Stomach (tissue), 9 donors: ENCODE results near the gene SEMA3F. TPM values are rescaled to one million over a fixed set of nuclear protein-coding genes. Genes with fewer than 3 reads are reported as not detected.

Experiments
- DNase-seq, 2 donors: peaks; one replicate each; pipeline versions ENCODE4 v3.0.0 to v3.0.0-alpha.2; 2013 to 2019
- H3K27ac ChIP-seq, 5 donors: fragments of 200-600 bp in 4 of 5; sonication (generic) in 4 of 5; one replicate each; pipeline ENCODE4 v1.5.1; 2013 to 2019; ENCODE audit warnings: mild to moderate bottlenecking in 1 of 5, moderate library complexity in 1 of 5
- H3K27me3 ChIP-seq, 3 donors: fragments of 200-600 bp; sonication (generic); one replicate each; pipeline ENCODE4 v1.5.1; 2017 to 2019; ENCODE audit warnings: mixed run types in 1 of 3
- H3K36me3 ChIP-seq, 4 donors: fragments of 200-600 bp; sonication (generic); 1 replicate in 3 of 4; 2 replicates in 1 of 4; pipeline ENCODE4 v1.5.1; 2016 to 2019
- H3K4me1 ChIP-seq, 4 donors: fragments of 200-600 bp; sonication (generic); one replicate each; pipeline ENCODE4 v1.5.1; 2016 to 2019
- H3K4me3 ChIP-seq, 4 donors: fragments of 200-600 bp; sonication (generic) in 3 of 4; one replicate each; pipeline ENCODE4 v1.5.1; 2016 to 2019; ENCODE audit warnings: mild to moderate bottlenecking in 1 of 4
- H3K9me3 ChIP-seq, 4 donors: fragments of 200-600 bp; sonication (generic); one replicate each; pipeline ENCODE4 v1.5.1; 2016 to 2019
- CTCF ChIP-seq, 7 experiments: fragments of 450-650 bp in 4 of 7; fragments of 200-600 bp in 3 of 7; sonication (generic) in 3 of 7; IDR thresholded peaks; one replicate each; pipeline ENCODE4 v1.5.1; 2016 to 2019; ENCODE audit warnings: antibody characterized with exemption in 7 of 7, control low read depth in 2 of 7, mild to moderate bottlenecking in 1 of 7
- EP300 ChIP-seq: sonication (generic); formaldehyde crosslinking; IDR thresholded peaks from one replicate; pipeline ENCODE4 v1.6.1; 2017; ENCODE audit warnings: antibody characterized with exemption
- POLR2A ChIP-seq, 4 donors: fragments of 450-650 bp; IDR thresholded peaks; one replicate each; pipeline ENCODE4 v1.6.1; 2016; ENCODE audit warnings: antibody characterized with exemption in 4 of 4, control low read depth in 2 of 4, mild to moderate bottlenecking in 1 of 4, moderate library complexity in 1 of 4
- POLR2AphosphoS5 ChIP-seq, 3 donors: sonication (generic); formaldehyde crosslinking; IDR thresholded peaks; one replicate each; pipeline ENCODE4 v1.6.1; 2016; ENCODE audit warnings: antibody characterized with exemption in 3 of 3
- WGBS, 5 donors: extraction: QIAGEN DNeasy Blood & Tissue Kit in 3 of 5; methylation state at CpG; one replicate each; pipeline versions ENCODE4 v1.1.5 to v1.1.7; 2013 to 2018; 5-methylcytosine and 5-hydroxymethylcytosine counted together
- intact Hi-C: fragments of 100-400 bp; cut with DNase I; formaldehyde crosslinking; loops from one replicate; pipeline ENCODE4 v1.15.1; 2023; ENCODE audit warnings: low total_unique reads
- polyA plus RNA-seq, 3 donors: library from polyadenylated mRNA; stranded (reverse); fragments of 200-250 nt; gene quantifications; one replicate each; pipeline ENCODE4 v1.2.3, GENCODE V29; 2013
- total RNA-seq, 5 donors: library from RNA; depleted of rRNA; stranded (reverse); fragments of >200 nt; gene quantifications; one replicate each; pipeline versions ENCODE4 v1.1.0 to v1.2.3, GENCODE V29; 2014 to 2016
- donor health status: healthy with polysubstance abuse.
- donor health status: Bipolar disorder and iron deficiency.
- donor health status: healthy.

SEMA3F gene
- total and polyA plus RNA-seq, 8 donors = 8.9 to 34.5 (median 22.9) TPM

- 0 to 4% (median 3%) methylated on average over 2 to 34 of the region's 34 CpGs for WGBS, 5 donors
- Histone ChIP-seq H3K27ac (peak overlapping the region in 4 of 5 donors; percentile 5 to 90 (median 84)), H3K9me3 (no peaks in the 10 kb centered on the region), H3K27me3 (peaks cover 0 to 39% (median 12%) of the 10 kb centered on the region in 3 donors), H3K36me3 (no peaks in the 10 kb centered on the region), H3K4me1 (peaks cover 34 to 73% (median 69%) of the 10 kb centered on the region in 4 donors), H3K4me3 (peak overlapping the region; percentile 59 to 73 (median 64))
- intact Hi-C loops = no loop called here
- TF ChIP-seq POLR2A (IDR thresholded peaks at IDR 0.05) (no peak), CTCF (IDR thresholded peaks at IDR 0.05) (peak in 1 of 7 experiments; percentile 15), POLR2AphosphoS5 (IDR thresholded peaks at IDR 0.05) (no peak), EP300 (no peak)
- no peak for DNase-seq
These were observed 666 bp upstream of the SEMA3F start for GRCh38 chr3:50154476-50154839.

- H3K4me1 ChIP-seq = peaks cover 45 to 76% (median 75%) of the 10 kb centered on the region in 4 donors
- TF ChIP-seq POLR2A (IDR thresholded peaks at IDR 0.05) (no peak), EP300 (no peak), POLR2AphosphoS5 (IDR thresholded peaks at IDR 0.05) (no peak), CTCF (IDR thresholded peaks at IDR 0.05) (no peak)
- intact Hi-C loops = no loop called here
- H3K27me3 ChIP-seq = peaks cover 0 to 39% (median 12%) of the 10 kb centered on the region in 3 donors
- DNase-seq = no peak
- WGBS, 5 donors = 1 to 4% (median 2%) methylated on average over 6 to 37 of the region's 37 CpGs
- H3K4me3 ChIP-seq = peak overlapping the region; percentile 59 to 73 (median 64)
- peak overlapping the region; percentile 82 to 90 (median 85) for H3K27ac ChIP-seq
- no peaks in the 10 kb centered on the region for H3K9me3 ChIP-seq
- H3K36me3 ChIP-seq = no peaks in the 10 kb centered on the region
These were observed 361 bp downstream of the SEMA3F start for GRCh38 chr3:50155491-50155878.

- WGBS, 5 donors = 9 to 23% (median 15%) methylated on average over 13 of the region's 13 CpGs
- DNase-seq = peak in 1 of 2 donors; percentile 59
- intact Hi-C loops = no loop called here
- no peaks in the 10 kb centered on the region for H3K36me3 ChIP-seq
- TF ChIP-seq POLR2AphosphoS5 (IDR thresholded peaks at IDR 0.05) = no peak
- no peak for TF ChIP-seq CTCF (IDR thresholded peaks at IDR 0.05)
- no peak for TF ChIP-seq POLR2A (IDR thresholded peaks at IDR 0.05)
- TF ChIP-seq EP300 = no peak
- H3K4me1 ChIP-seq = peaks cover 49 to 76% (median 75%) of the 10 kb centered on the region in 4 donors
- peak overlapping the region; percentile 82 to 90 (median 85) for H3K27ac ChIP-seq
- H3K9me3 ChIP-seq = no peaks in the 10 kb centered on the region
- peaks cover 0 to 39% (median 12%) of the 10 kb centered on the region in 3 donors for H3K27me3 ChIP-seq
- H3K4me3 ChIP-seq = peak overlapping the region; percentile 59 to 73 (median 64)
These were observed 767 bp downstream of the SEMA3F start for GRCh38 chr3:50155891-50156290.

GRCh38 chr3:50156549-50157493 is 1.7 kb downstream of the SEMA3F start:
- Histone ChIP-seq H3K27ac (peak overlapping the region; percentile 82 to 90 (median 85)), H3K36me3 (no peaks in the 10 kb centered on the region), H3K4me3 (peak overlapping the region; percentile 59 to 73 (median 64)), H3K9me3 (no peaks in the 10 kb centered on the region), H3K4me1 (peaks cover 58 to 76% (median 75%) of the 10 kb centered on the region in 4 donors), H3K27me3 (peaks cover 0 to 39% (median 12%) of the 10 kb centered on the region in 3 donors)
- DNase-seq = peak; percentile 57 to 84
- WGBS, 5 donors = 7 to 18% (median 11%) methylated on average over 18 to 20 of the region's 20 CpGs
- no peak for TF ChIP-seq POLR2AphosphoS5 (IDR thresholded peaks at IDR 0.05)
- no peak for TF ChIP-seq POLR2A (IDR thresholded peaks at IDR 0.05)
- no peak for TF ChIP-seq EP300
- no peak for TF ChIP-seq CTCF (IDR thresholded peaks at IDR 0.05)
- intact Hi-C loops = no loop called here
